Stimulated activated CD4-positive, alpha-beta T cell treated with anti-CD3 and anti-CD28 coated beads, Interleukin-1b, Interleukin-23, amount 100 ng/mL, for 1 hour (primary cell): ENCODE results near the gene SLC41A3.

Experiments used
- DNase-seq, 2 donors: peaks; one replicate each; pipeline ENCODE4 v3.0.0-alpha.2; 2020; ENCODE audit warnings: low read depth in 2 of 2

The SLC41A3 gene

DNA sequence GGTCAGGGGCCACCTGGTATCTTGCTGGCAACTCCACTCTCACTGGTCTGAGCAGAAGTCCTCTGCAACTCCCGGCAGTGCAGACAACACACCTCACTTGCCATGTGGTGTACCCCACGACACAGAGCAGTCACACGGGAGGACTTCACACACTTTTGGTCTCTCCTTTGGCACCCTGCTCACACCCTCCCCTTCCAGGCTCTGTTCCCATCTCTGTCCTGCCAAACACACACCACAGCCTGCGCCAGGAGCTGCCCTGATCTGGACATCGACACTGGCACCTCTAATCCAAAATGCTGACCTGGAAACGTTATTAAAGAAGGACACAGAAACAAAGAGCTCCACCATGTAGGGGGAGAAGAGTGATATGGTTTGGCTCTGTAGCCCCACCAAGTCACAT lies 57.2 kb downstream of the SLC41A3 start:
- no peak for DNase-seq

DNA sequence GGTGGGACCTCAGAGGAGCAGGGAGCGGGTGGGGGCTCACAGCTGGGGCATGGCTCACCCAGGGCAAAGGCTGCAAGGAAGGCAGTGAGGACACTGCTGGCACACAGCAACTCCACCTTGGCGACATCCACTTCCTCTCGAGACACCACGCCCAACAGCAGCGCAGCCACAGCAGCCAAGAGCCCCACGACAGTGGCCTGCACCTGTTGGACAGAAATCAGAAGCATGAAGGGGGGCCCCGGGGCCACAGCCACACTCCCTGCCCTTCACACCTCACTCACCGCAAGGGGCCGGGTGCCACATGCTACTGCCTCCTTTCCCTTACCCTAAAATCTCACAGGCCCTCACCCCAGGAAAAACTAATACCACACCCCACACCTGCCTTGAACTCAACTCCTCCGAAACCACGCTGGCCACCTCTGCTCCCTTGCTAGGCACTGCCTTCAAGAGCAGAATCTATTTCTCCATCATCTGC lies 57.6 kb downstream of the SLC41A3 start:
- DNase-seq = no peak

DNA sequence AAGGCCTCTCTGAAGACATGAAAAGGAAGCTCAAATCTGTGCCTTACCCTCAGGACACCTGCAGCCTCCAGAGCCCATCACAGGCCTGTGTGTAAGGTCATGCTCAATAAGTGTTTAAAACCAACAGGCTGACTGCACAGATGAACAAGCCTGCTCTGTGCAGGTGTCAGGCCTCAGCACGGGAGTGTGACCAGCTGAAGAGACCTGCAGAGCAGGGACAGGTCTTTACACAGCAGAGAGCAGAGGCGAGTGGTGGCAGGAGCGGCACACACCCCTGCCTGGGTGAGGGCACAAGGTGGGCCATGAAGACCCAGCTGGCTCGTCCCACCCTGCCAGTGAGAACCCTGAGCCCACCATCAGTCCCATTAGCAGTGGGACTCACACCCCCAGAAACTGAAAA lies 58.1 kb downstream of the SLC41A3 start:
- DNase-seq = no peak

DNA sequence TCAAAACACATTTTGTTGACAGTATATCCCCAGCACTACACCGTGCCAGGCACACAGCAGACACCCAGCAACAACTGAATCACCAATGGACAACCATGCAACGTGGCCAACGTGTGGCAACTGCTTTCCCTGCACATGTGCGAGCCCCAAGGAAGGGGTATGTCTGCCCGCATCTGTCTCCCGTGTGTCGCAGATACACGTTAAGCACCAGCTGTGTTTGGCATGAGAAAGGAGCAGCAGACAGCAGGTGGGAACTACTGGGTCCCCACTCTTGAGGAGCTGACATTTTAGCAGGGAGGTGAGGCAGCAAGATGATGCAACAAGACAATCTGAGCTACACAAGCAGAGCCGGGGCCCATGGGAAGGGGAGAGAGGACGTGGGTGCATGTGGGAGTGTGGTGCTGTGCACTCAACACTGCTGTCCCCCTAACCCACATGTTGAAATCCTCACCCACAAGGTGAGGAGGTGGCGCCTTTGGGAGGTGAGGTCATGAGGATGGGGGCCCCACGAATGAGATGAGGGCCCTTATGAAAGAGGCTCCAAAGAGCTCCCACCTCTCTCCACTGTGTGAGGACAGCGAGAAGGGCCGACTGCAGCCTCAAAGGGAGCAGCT lies 58.7 kb downstream of the SLC41A3 start:
- no peak for DNase-seq

- no peak for DNase-seq
Measured at GRCh38 chr3:126024049-126024854, 59.7 kb downstream of the SLC41A3 start.

GRCh38 chr3:126023390-126023789 lies 60.5 kb downstream of the SLC41A3 start:
- no peak for DNase-seq

DNA sequence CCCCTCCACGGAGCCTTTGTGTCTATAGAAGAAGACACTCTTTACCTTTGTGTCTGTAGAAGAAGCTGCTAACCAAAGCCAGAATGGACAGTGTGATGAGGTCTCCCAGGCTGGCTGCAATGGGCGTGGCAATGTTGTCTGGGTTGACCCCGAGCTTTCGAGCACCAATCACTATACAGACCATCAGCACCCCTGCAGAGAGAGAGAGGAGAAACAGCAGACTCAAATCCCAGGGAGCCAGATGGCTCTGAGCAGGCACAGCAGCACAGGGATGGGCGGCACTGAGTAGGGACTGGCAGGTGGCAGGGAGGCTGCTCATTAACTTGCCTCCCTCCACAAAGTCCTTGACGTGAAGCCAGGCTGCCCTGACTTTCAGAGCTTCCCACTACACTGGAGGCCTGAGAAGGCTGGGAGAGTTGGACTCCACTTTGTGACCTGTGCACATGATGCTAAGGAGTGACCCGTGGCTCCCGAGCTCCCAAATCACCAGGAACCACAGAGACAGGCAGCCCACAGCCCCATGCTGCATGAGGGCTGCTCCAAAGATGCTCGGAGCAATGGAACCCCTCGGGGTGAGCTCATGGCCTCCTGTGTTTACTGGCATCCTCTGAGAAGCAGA lies 61.1 kb downstream of the SLC41A3 start:
- no peak for DNase-seq

DNA sequence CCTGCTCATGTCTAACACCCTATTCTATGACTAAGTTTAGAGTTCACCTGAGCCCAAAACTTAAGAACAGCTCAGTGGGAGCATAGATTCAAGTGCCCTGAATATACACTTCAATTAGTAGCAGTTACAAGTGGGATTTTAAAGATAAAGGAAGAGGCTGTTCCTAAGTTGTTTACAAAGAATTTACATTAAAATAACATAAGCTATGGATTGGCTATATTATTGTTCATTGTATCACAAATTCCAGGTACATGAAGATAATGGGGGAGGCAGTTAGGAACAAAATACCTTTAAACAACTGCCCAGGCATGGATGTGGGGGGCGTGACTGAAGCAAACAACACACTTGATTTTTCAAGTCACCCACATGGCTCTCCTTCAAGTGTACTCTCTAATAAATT lies 62.2 kb downstream of the SLC41A3 start:
- no peak for DNase-seq

DNA sequence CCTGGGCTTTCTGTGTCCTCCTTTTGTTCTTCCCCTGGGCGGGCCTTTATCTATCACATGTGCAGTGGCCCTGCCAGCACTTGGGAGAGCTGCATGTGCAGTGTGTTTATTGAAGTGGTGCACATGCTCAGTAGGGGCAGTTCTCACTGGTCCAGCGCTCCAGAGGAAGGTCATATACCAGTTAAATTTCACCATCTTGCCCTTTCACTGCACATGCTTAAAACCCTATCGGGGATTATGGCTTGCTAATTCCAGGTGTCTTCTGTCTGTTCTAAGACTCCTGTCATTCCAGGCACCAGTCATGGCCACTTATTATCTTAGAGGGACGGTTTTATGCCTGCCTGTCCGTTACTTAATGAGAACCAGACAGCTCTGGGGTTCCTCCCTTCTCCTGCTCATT lies 62.7 kb downstream of the SLC41A3 start:
- no peak for DNase-seq

- DNase-seq = no peak
Measured at GRCh38 chr3:126019683-126020082, 64.2 kb downstream of the SLC41A3 start.

- no peak for DNase-seq
Measured at GRCh38 chr3:126018995-126019394, 64.9 kb downstream of the SLC41A3 start.

GRCh38 chr3:126018545-126018944 lies 65.4 kb downstream of the SLC41A3 start:
- DNase-seq = no peak

GRCh38 chr3:126017362-126017761 lies 66.6 kb downstream of the SLC41A3 start:
- DNase-seq = no peak

DNA sequence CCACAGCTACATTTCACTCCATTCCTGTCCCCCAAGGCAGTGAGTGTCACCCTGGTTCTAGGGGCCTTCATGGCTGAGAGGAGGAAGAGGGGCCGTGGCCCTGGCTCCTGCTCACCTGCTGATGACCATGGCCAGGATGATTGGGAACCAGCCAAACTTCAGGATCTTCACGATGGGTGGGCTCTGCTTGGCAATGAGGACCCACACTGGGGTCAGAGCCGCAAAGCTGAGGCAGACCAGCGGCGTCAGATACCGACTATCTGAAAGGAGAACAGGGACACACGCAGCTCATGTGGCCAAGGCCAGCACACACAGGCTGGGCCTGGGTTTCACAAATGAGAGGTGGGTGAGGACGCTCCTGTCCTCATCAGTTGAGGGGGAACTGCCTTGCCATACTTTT lies 67.3 kb downstream of the SLC41A3 start:
- no peak for DNase-seq

DNA sequence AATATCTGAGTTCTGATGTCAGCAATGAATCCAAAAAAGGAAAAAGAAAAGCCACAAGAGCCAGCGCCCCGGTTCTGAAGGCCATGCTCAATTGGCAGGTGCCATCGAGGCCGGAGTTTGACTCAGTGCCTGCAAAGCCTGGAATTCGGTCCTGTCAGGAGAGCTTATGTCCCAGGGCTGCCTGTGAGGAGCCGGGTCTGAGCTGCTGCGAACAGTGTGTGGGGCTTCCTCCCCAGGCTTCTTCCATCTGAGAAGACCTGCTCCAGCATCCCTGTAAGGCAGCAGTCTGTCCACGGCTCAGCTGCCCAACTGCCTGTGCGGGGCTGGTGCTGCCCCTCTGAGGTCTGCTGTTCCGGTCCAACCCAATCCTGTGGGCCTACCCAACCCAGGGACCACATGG lies 68.8 kb downstream of the SLC41A3 start:
- no peak for DNase-seq

- DNase-seq = no peak
Measured at GRCh38 chr3:126014252-126014651, 69.7 kb downstream of the SLC41A3 start.

- no peak for DNase-seq
Measured at GRCh38 chr3:126013751-126014156, 70.2 kb downstream of the SLC41A3 start.

GRCh38 chr3:126009181-126009580 lies 74.7 kb downstream of the SLC41A3 start:
- DNase-seq = no peak

DNA sequence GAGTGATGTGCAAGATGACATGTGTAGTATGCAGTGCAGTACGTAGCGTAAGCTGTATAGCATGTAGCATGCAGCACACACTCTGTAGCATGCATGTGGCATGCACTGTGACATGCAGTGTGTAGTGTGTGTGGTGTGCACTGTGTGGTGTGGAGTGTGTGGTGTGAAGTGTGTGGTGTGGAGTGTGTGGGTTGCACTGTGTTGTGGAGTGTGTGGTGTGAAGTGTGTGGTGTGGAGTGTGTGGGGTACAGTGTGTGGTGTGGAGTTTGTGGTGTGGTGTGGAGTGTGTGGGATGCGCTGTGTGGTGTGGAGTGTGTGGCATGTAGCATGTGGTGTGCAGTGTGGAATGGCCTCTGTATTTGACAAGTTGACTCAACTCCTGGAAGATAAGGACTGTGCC lies 75.7 kb downstream of the SLC41A3 start:
- no peak for DNase-seq

DNA sequence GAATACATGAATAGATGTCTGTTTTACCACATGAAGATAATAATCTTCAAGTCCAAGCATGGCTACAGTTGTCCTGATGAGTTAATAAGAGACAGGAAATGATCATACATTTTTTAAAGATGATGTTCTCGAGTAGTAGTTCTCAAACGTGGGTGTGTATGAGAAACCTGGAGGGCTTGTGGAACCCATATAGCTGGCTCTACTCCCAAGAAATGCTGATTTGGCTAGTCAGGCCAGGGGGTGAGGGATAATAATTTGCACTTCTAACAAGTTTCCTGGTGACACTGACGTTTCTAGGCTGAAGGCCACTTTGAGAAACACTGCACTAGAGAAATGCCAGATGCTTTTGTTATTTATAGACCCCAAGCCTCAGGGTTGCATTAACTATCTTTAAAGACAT lies 78.0 kb downstream of the SLC41A3 start:
- DNase-seq = no peak

GRCh38 chr3:126004692-126005091 lies 79.2 kb downstream of the SLC41A3 start:
- DNase-seq = no peak

GRCh38 chr3:126004217-126004616 lies 79.7 kb downstream of the SLC41A3 start:
- no peak for DNase-seq
